ENCODE results near the gene TSC22D4.

DNA sequence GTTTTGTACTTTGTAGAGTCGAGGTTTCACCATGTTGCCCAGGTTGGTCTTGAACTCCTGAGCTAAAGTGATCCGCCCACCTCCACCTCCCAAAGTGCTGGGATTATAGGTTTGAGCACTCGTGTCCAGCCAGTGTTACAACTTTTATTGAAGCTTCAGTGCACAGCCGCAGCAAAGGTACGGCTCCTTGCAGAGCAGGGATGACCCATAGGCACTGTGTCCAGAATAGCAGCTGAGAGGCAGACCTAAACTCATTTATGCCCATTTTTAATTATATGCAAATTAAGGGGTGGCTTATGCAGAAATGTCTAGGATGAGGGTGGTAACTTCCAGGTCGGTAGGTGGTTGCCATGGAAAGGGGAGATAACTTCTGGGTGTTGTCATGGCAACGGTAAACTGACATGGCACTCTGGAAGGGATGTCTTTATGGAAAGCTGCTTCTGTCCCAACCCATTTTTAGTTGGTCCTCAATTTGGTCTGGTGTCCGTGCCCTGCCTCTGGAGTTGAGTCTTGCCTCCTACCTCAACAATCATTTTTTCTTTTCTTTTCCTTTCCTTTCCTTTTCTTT, 27.4 kb upstream of the TSC22D4 start:
- TF ChIP-seq NRF1 (IDR thresholded peaks at IDR 0.05; ENCODE audit: low read depth, low read length) (no peak), MXI1 (IDR thresholded peaks at IDR 0.05; ENCODE audit: low read depth, low read length) (no peak), TAF1 (IDR thresholded peaks at IDR 0.05; ENCODE audit: borderline replicate concordance, low read depth, low read length) (no peak)
- TF ChIP-seq, protein P1, sequence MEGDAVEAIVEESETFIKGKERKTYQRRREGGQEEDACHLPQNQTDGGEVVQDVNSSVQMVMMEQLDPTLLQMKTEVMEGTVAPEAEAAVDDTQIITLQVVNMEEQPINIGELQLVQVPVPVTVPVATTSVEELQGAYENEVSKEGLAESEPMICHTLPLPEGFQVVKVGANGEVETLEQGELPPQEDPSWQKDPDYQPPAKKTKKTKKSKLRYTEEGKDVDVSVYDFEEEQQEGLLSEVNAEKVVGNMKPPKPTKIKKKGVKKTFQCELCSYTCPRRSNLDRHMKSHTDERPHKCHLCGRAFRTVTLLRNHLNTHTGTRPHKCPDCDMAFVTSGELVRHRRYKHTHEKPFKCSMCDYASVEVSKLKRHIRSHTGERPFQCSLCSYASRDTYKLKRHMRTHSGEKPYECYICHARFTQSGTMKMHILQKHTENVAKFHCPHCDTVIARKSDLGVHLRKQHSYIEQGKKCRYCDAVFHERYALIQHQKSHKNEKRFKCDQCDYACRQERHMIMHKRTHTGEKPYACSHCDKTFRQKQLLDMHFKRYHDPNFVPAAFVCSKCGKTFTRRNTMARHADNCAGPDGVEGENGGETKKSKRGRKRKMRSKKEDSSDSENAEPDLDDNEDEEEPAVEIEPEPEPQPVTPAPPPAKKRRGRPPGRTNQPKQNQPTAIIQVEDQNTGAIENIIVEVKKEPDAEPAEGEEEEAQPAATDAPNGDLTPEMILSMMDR (IDR thresholded peaks at IDR 0.05) = no peak
